Endothelial cell of umbilical vein (primary cell): ENCODE measurements around the gene BMPR1B. TPM values are rescaled to one million over a fixed set of nuclear protein-coding genes. Genes with fewer than 3 reads are reported as not detected.

Experiments
- BruUV-seq: library from RNA; stranded (reverse); fragments of 400-500 nt; replicated peaks from 2 replicates; lab custom pipeline; 2021; lab: Mats Ljungman, UMichigan
- CTCF ChIA-PET: fragments of 300-600, 350-600 bp; sonication (Branson Sonifier 250); formaldehyde crosslinking; loops from one replicate; lab custom pipeline; 2021; ENCODE audit warnings: antibody characterized with exemption, inconsistent platforms; lab: Charles Lee
- POLR2A ChIA-PET: fragments of 300-600, 350-600 bp; sonication (Branson Sonifier 250); formaldehyde crosslinking; loops from one replicate; lab custom pipeline; 2021; ENCODE audit warnings: antibody characterized with exemption, inconsistent platforms; lab: Charles Lee
- DNase-seq: peaks from one replicate; pipeline ENCODE4 v3.0.0-alpha.2; 2011; ENCODE audit warnings: low read depth, low spot score
- FAIRE-seq: peaks from 2 replicates; lab custom pipeline; 2011; peaks lifted over from hg19 to GRCh38; lab: Jason Lieb, UNC
- H2AFZ ChIP-seq: 2 replicates; pipeline ENCODE4 v1.6.0; 2012; ENCODE audit warnings: low read depth, low read length, control low read depth, inconsistent platforms
- H3K27ac ChIP-seq: 2 replicates; pipeline ENCODE4 v1.5.1; 2011; ENCODE audit warnings: low read depth, mild to moderate bottlenecking, control low read depth, low read length, moderate library complexity; ENCODE audit not compliant: insufficient read depth
- H3K27me3 ChIP-seq, 2 experiments: 2 replicates each; pipeline versions ENCODE4 v1.6.0 to v1.6.1; 2011; ENCODE audit warnings: low read length in 2 of 2, mixed read lengths in 1 of 2; ENCODE audit not compliant: control insufficient read depth in 2 of 2, insufficient read depth in 2 of 2
- H3K36me3 ChIP-seq, 2 experiments: 2 replicates in 1 of 2; 3 replicates in 1 of 2; pipeline ENCODE4 v1.5.1; 2011; ENCODE audit warnings: low read length in 2 of 2, mild to moderate bottlenecking in 1 of 2, moderate library complexity in 1 of 2; ENCODE audit not compliant: control insufficient read depth in 2 of 2, insufficient read depth in 2 of 2; ENCODE audit errors: extremely low read depth in 1 of 2
- H3K4me1 ChIP-seq: 3 replicates; pipeline ENCODE4 v1.5.1; 2011; ENCODE audit warnings: mild to moderate bottlenecking, low read length; ENCODE audit not compliant: control insufficient read depth, insufficient read depth; ENCODE audit errors: extremely low read depth
- H3K4me2 ChIP-seq: 2 replicates; pipeline ENCODE4 v1.6.1; 2011; ENCODE audit warnings: low read length, control low read depth, mixed read lengths; ENCODE audit not compliant: insufficient read depth
- H3K4me3 ChIP-seq, 3 experiments: fragments of 200-600 bp in 1 of 3; sonication (generic), shearing (Covaris generic) in 1 of 3; replicated peaks in 1 of 3; 2 replicates each; pipeline ENCODE4 v1.5.1; 2011 to 2016; ENCODE audit warnings: control low read depth in 3 of 3, low read length in 3 of 3, mild to moderate bottlenecking in 2 of 3, inconsistent platforms in 1 of 3, low read depth in 1 of 3, moderate library complexity in 1 of 3; ENCODE audit not compliant: insufficient read depth in 1 of 3
- H3K79me2 ChIP-seq: 2 replicates; pipeline ENCODE4 v1.6.0; 2012; ENCODE audit warnings: low read length, inconsistent platforms; ENCODE audit not compliant: control insufficient read depth, insufficient read depth
- H3K9ac ChIP-seq: replicated peaks from 2 replicates; pipeline ENCODE3; 2011; ENCODE audit warnings: low read length, control low read depth; ENCODE audit not compliant: insufficient read depth; ENCODE audit errors: extremely low read depth
- H3K9me1 ChIP-seq: replicated peaks from 3 replicates; pipeline ENCODE4 v1.6.0; 2011; ENCODE audit warnings: mild to moderate bottlenecking, low read length; ENCODE audit not compliant: control insufficient read depth, insufficient read depth; ENCODE audit errors: extremely low read depth
- H3K9me3 ChIP-seq: replicated peaks from 2 replicates; pipeline ENCODE4 v1.5.1; 2012; ENCODE audit warnings: low read length, inconsistent platforms; ENCODE audit not compliant: control insufficient read depth, insufficient read depth
- H4K20me1 ChIP-seq: replicated peaks from 2 replicates; pipeline ENCODE3; 2011; ENCODE audit warnings: mild to moderate bottlenecking, low read length; ENCODE audit not compliant: control insufficient read depth, insufficient read depth; ENCODE audit errors: extremely low read depth
- CTCF ChIP-seq, 2 donors: IDR thresholded peaks; 1 replicate in 1 of 2; 2 replicates in 1 of 2; pipeline ENCODE4 v1.5.1; 2011; ENCODE audit warnings: low read length in 2 of 2, mild to moderate bottlenecking in 2 of 2, moderate library complexity in 2 of 2, control low read depth in 1 of 2, inconsistent platforms in 1 of 2, low read depth in 1 of 2; ENCODE audit not compliant: insufficient read depth in 1 of 2; ENCODE audit errors: extremely low read depth in 1 of 2
- EZH2 ChIP-seq: IDR thresholded peaks from 2 replicates; pipeline ENCODE4 v1.6.1; 2012; ENCODE audit warnings: borderline replicate concordance, low read depth, mild to moderate bottlenecking, moderate library complexity, low read length, inconsistent platforms; ENCODE audit not compliant: severe bottlenecking
- FOS ChIP-seq: IDR thresholded peaks from 2 replicates; pipeline ENCODE4 v1.6.1; 2011; ENCODE audit warnings: mild to moderate bottlenecking, low read length, moderate library complexity, borderline replicate concordance; ENCODE audit not compliant: insufficient read depth
- GATA2 ChIP-seq: IDR thresholded peaks from 2 replicates; pipeline ENCODE4 v1.7.0; 2011; ENCODE audit warnings: low read depth, mild to moderate bottlenecking, moderate library complexity, mixed read lengths, low read length; ENCODE audit not compliant: insufficient read length, insufficient read depth
- JUN ChIP-seq: IDR thresholded peaks from 2 replicates; pipeline ENCODE4 v1.6.1; 2011; ENCODE audit warnings: borderline replicate concordance, low read depth; ENCODE audit not compliant: insufficient read length, insufficient read depth
- MYC ChIP-seq: IDR thresholded peaks from one replicate; pipeline ENCODE4 v1.6.1; 2011; ENCODE audit warnings: mild to moderate bottlenecking, low read depth, low read length
- POLR2A ChIP-seq: IDR thresholded peaks from 2 replicates; pipeline ENCODE4 v1.6.1; 2012; ENCODE audit warnings: low read depth, mild to moderate bottlenecking, control low read depth, low read length
- POLR2AphosphoS5 ChIP-seq: IDR thresholded peaks from 2 replicates; pipeline ENCODE4 v1.6.1; 2012; ENCODE audit warnings: low read depth, mild to moderate bottlenecking, control low read depth, low read length, moderate library complexity; ENCODE audit not compliant: insufficient read depth
- dilution Hi-C: fragments of 300-500 bp; cut with MboI; formaldehyde crosslinking; loops from one replicate; pipeline ENCODE4 v1.15.0; 2019; ENCODE audit warnings: low sequenced_read_pairs; ENCODE audit not compliant: extremely low pct_ligation_motif_present
- intact Hi-C: fragments of 100-400 bp; cut with micrococcal nuclease; formaldehyde crosslinking; loops from one replicate; pipeline ENCODE4 v1.10.0; 2022
- polyA plus RNA-seq, 4 experiments: library from polyadenylated mRNA; depleted of rRNA in 3 of 4; stranded (reverse) in 3 of 4; unstranded in 1 of 4; fragments of >200 nt; gene quantifications; 2 replicates each; pipeline versions ENCODE4 v1.2.1 to v1.2.3, GENCODE V29; 2011 to 2012; ENCODE audit warnings: missing spikeins in 1 of 4
- total RNA-seq: library from RNA; stranded (reverse); gene quantifications from 2 replicates; pipeline ENCODE4 v1.2.3, GENCODE V29; 2021
- TF ChIP-seq, protein P1 (sequence below): IDR thresholded peaks from 2 replicates; pipeline ENCODE4 v1.6.1; 2011; ENCODE audit not compliant: insufficient read depth, insufficient read length

The BMPR1B gene
- total and polyA plus RNA-seq, 2 donors (not counting 3 experiments of a cell fraction or from before 2014, with no cell fraction given), result 0.28 to 2.1 TPM

DNA sequence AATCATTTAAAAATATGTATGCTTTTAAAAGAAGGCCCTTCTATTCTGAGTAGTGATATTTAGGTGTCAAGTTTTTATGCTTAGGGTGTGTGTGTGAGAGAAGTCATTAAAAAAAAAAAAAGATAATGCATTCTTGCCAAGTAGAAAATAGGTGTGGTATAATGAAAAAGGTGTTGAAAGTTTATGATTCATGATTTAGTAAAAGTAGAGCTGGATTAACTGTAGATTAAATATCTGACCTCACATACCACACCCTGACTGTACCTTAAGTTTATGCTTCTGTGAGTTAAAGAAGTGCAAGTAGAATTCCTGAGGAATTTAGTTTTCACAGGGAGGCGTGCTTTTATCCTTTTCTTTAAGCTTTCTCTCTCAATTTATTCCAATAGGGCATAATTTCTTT is 71.1 kb downstream of the BMPR1B start:
- no peak overlapping the region for H2AFZ ChIP-seq
- no peaks in the 10 kb centered on the region for H3K9me3 ChIP-seq
- no peaks in the 10 kb centered on the region for H3K79me2 ChIP-seq
- intact Hi-C loops (no loop called here), dilution Hi-C loops (no loop called here)
- ChIA-PET CTCF (no interaction called here), POLR2A (no interaction called here)
- TF ChIP-seq JUN (no peak), CTCF (IDR thresholded peaks at IDR 0.05; ENCODE audit: extremely low read depth in 1 of 2, insufficient read depth in 1 of 2, low read depth in 1 of 2, low read length in 2 of 2) (no peak)
- TF ChIP-seq, protein P1, sequence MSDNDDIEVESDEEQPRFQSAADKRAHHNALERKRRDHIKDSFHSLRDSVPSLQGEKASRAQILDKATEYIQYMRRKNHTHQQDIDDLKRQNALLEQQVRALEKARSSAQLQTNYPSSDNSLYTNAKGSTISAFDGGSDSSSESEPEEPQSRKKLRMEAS, result no peak
- no peak overlapping the region for H3K9ac ChIP-seq
- H3K4me3 ChIP-seq, result no peak overlapping the region
- FAIRE-seq (no peak), DNase-seq (no peak)
- H3K27me3 ChIP-seq, result no peaks in the 10 kb centered on the region
- no peaks in the 10 kb centered on the region for H3K9me1 ChIP-seq
- H3K36me3 ChIP-seq, result no peaks in the 10 kb centered on the region
- no peak overlapping the region for H3K27ac ChIP-seq
- peaks cover 23% of the 10 kb centered on the region for H3K4me1 ChIP-seq
- no TSS peak for BruUV-seq
- no peak overlapping the region for H3K4me2 ChIP-seq
- no peaks in the 10 kb centered on the region for H4K20me1 ChIP-seq

- Histone ChIP-seq H3K36me3 (no peaks in the 10 kb centered on the region), H3K9me3 (no peaks in the 10 kb centered on the region), H3K4me2 (no peak overlapping the region), H3K9me1 (no peaks in the 10 kb centered on the region), H3K4me3 (no peak overlapping the region), H4K20me1 (no peaks in the 10 kb centered on the region), H3K9ac (no peak overlapping the region), H3K4me1 (peaks cover 16% of the 10 kb centered on the region), H3K79me2 (no peaks in the 10 kb centered on the region), H2AFZ (no peak overlapping the region), H3K27me3 (no peaks in the 10 kb centered on the region), H3K27ac (no peak overlapping the region)
- BruUV-seq, result no TSS peak
- dilution Hi-C loops (no loop called here), intact Hi-C loops (no loop called here)
- FAIRE-seq (no peak), DNase-seq (no peak)
- ChIA-PET CTCF (interaction anchor here (0.7 kb wide), 2 partner anchors 134 to 243 kb away, joined by 3 to 4 read pairs; no protein-coding TSS in a partner anchor), POLR2A (no interaction called here)
- TF ChIP-seq FOS, result no peak
- TF ChIP-seq EZH2, result no peak
- no peak for TF ChIP-seq GATA2
- no peak for TF ChIP-seq MYC
- no peak for TF ChIP-seq JUN
- TF ChIP-seq CTCF (IDR thresholded peaks at IDR 0.05; ENCODE audit: extremely low read depth in 1 of 2, insufficient read depth in 1 of 2, low read depth in 1 of 2, low read length in 2 of 2), result no peak
- no peak for TF ChIP-seq POLR2A
- TF ChIP-seq POLR2AphosphoS5, result no peak
- TF ChIP-seq, protein P1, result no peak
These were observed 73.9 kb downstream of the BMPR1B start for GRCh38 chr4:94831607-94832006.
